AG04450 (cell line): ENCODE measurements around the gene ITIH3. TPM values are rescaled to one million over a fixed set of nuclear protein-coding genes. Genes with fewer than 3 reads are reported as not detected.
A peak's percentile ranks its signal among the peaks of the same experiment; 100 is the strongest.

Experiments used
- CTCF ChIA-PET: fragments of 300-600, 350-600 bp; formaldehyde crosslinking; extraction: SDS; loops from one replicate; lab custom pipeline; 2022; ENCODE audit warnings: antibody characterized with exemption, inconsistent platforms; lab: Charles Lee
- POLR2A ChIA-PET: fragments of 350-600 bp; formaldehyde crosslinking; extraction: SDS; loops from one replicate; lab custom pipeline; 2021; ENCODE audit warnings: antibody characterized with exemption, inconsistent platforms; lab: Yijun Ruan, JAX
- DNase-seq: peaks from one replicate; pipeline ENCODE4 v3.0.0-alpha.2; 2011; ENCODE audit warnings: low read depth, low spot score
- H3K27ac ChIP-seq: one replicate; pipeline ENCODE4 v1.5.1; 2012; ENCODE audit warnings: low read depth, low read length, control low read depth
- H3K27me3 ChIP-seq: one replicate; pipeline ENCODE4 v1.6.0; 2012; ENCODE audit warnings: low read length; ENCODE audit not compliant: control insufficient read depth, insufficient read depth
- H3K4me3 ChIP-seq: 2 replicates; pipeline ENCODE4 v1.5.1; 2011; ENCODE audit warnings: mild to moderate bottlenecking, low read depth, low read length, control low read depth
- H3K9me3 ChIP-seq: 2 replicates; pipeline ENCODE4 v1.5.1; 2012; ENCODE audit warnings: low read length; ENCODE audit not compliant: control insufficient read depth, insufficient read depth
- CTCF ChIP-seq: IDR thresholded peaks from 2 replicates; pipeline ENCODE4 v1.5.1; 2011; ENCODE audit warnings: low read depth, low read length, control low read depth, inconsistent platforms
- polyA minus RNA-seq: library from RNA; depleted of rRNA, polyadenylated mRNA; stranded (reverse); fragments of >200 nt; gene quantifications from 2 replicates; pipeline ENCODE4 v1.2.3, GENCODE V29; 2011; rRNA and poly(A)+ RNA removed
- polyA plus RNA-seq: library from polyadenylated mRNA; depleted of rRNA; stranded (reverse); fragments of >200 nt; gene quantifications from 2 replicates; pipeline ENCODE4 v1.2.3, GENCODE V29; 2011; rRNA removed

ITIH3 gene
- polyA plus RNA-seq = 0.72 and 0.86 TPM in 2 replicates
- polyA minus RNA-seq = 1.0 and 1.5 TPM in 2 replicates

- Histone ChIP-seq H3K27ac (no peak within 1 kb of the TSS), H3K9me3 (no peaks in the 10 kb centered on the region; the same call in 1 of the 2 replicates), H3K27me3 (peaks cover 10% of the 10 kb centered on the region), H3K4me3 (no peak within 1 kb of the TSS)
- POLR2A ChIA-PET = no interaction called here
- CTCF ChIA-PET = interaction anchor here (1.8 kb wide), 1 partner anchor 26 kb away, joined by 4 read pairs; no protein-coding TSS in a partner anchor
- no peak for DNase-seq
- no peak for TF ChIP-seq CTCF
Observed at GRCh38 chr3:52794612-52795099, at the start of gene ITIH3. ITIH3 (plus strand) TSS chr3:52794796; CDS start chr3:52794804, 8 bp downstream.

- DNase-seq = no peak
Observed at GRCh38 chr3:52752045-52752660, 42.4 kb upstream of the ITIH3 start.

GRCh38 chr3:52754373-52754772, 40.2 kb upstream of the ITIH3 start:
- Histone ChIP-seq H3K27ac (no peak overlapping the region), H3K4me3 (no peak overlapping the region), H3K9me3 (no peaks in the 10 kb centered on the region), H3K27me3 (no peaks in the 10 kb centered on the region)
- no peak for TF ChIP-seq CTCF
- ChIA-PET POLR2A (no interaction called here), CTCF (no interaction called here)
- DNase-seq = no peak

More at GRCh38 chr3:52752045-52752660, 42.4 kb upstream of the ITIH3 start:
- Histone ChIP-seq H3K27ac (peak overlapping the region; percentile 71), H3K4me3 (no peak overlapping the region), H3K27me3 (no peaks in the 10 kb centered on the region), H3K9me3 (no peaks in the 10 kb centered on the region)
- CTCF ChIA-PET = no interaction called here
- TF ChIP-seq CTCF = no peak
- POLR2A ChIA-PET = no interaction called here

GRCh38 chr3:52756141-52756540, 38.5 kb upstream of the ITIH3 start:
- ChIA-PET CTCF (no interaction called here), POLR2A (no interaction called here)
- Histone ChIP-seq H3K4me3 (no peak overlapping the region), H3K27ac (no peak overlapping the region), H3K27me3 (no peaks in the 10 kb centered on the region), H3K9me3 (no peaks in the 10 kb centered on the region)
- no peak for TF ChIP-seq CTCF
- DNase-seq = no peak

GRCh38 chr3:52763466-52763865, 31.1 kb upstream of the ITIH3 start:
- H3K9me3 ChIP-seq = no peaks in the 10 kb centered on the region
- no peak overlapping the region for H3K4me3 ChIP-seq
- H3K27me3 ChIP-seq = no peaks in the 10 kb centered on the region
- TF ChIP-seq CTCF = no peak
- CTCF ChIA-PET = no interaction called here
- POLR2A ChIA-PET = no interaction called here
- H3K27ac ChIP-seq = no peak overlapping the region
- DNase-seq = no peak
